GM19438 (cell line): ENCODE results near the gene CUL3.
A peak's percentile ranks its signal among the peaks of the same experiment; 100 is the strongest.
"Not testable (repeated sequence)": the region's sequence is repeated elsewhere in the genome, so short reads cannot be mapped to it uniquely, and the experiment has no call there.

ENCODE experiments used
- ATAC-seq: cut with Tn5 transposase; IDR thresholded peaks from one replicate; pipeline ENCODE4 v1.9.1; 2021; ENCODE audit warnings: low read depth; ENCODE audit not compliant: unreplicated experiment

CUL3 gene

DNA sequence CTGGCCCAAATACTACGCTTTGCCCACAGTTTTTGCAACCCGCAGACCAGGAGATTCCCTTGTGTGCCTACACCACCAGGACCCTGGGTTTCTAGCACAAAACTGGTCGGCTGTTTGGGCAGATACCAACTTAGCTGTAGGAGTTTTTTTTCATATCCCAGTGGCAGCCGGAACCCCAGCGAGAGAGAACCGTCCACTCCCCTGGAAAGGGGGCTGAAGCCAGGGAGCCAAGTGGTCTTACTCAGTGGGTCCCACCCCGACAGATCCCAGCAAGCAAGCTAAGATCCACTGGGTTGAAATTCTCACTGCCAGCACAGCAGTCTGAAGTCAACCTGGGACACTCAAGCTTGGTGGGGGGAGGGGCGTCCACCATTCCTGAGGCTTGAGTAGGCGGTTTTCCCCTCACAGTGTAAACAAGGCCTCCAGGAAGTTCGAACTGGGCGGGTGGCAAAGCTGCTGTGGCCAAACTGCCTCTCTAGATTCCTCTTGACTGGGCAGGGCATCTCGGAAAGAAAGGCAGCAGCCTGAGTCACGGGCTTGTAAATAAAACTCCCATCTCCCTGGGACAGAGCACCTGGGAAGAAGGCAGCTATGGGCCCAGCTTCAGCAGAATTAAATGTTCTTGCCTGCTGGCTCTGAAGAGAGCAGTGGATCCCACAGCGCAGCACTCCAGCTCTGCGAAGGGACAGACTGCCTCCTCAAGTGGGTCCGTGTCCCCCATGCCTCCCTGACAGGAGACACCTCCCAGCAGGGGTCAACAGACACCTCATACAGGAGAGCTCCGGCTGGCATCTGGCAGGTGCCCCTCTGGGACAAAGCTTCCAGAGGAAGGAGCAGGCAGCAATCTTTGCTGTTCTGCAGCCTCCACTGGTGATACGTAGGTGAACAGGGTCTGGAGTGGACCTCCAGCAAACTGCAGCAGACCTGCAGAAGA is 99.8 kb downstream of the CUL3 start:
- ATAC-seq: not testable (repeated sequence)

DNA sequence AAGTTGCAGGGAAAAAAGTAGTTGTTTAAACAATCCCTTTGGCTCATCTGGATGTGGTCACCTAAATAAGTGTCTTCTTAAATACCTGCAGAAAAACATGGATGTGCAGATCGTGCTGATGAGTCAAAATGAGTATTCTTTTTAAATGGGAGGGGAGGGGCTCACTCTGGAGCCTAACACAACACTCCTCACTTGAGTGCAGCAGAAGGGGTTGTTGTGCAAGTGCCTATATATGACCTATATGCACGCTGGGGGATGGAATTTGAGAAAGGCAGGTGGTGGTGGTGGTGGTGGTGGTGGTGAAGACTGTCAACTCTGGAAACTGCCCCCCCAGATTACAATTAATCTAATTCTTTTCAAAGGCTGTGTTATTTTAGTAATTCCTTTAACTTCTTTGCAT is 105.3 kb downstream of the CUL3 start:
- ATAC-seq: no peak

DNA sequence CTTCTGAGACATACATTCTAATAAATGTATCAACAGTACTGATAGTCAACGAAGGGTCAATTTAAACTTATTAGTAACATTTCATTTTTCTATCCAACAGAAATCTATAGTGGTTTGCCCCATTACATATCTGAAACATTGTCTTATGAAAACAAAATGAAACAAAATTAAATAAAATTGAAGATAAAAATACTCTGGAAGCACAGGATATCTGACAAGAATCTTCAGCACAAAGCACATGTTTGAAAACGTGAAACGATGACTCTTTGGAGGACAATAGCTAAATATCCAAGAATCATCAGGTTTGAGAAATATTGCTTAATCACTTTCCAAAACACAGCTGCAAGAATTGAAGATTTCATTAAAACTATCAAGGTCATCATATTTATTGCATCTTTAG is 112.3 kb downstream of the CUL3 start:
- ATAC-seq: no peak

DNA sequence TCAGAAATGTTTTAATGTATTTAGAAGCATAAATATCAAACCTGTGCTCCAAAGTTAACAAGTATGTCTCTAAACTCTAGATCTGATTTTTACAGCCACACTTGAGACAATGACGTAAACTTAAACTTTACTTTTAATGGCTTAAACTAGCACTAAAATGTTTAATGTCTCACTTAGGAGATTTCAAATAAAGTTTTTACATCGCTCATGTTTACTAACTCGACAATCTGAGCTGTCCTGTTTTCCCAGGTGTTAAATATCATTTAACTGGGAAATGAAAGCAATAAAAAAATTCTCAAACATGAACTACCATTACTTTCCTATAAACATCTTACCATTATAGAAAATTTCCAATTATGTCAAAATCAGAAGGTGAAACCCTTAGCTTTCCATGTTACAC is 113.0 kb downstream of the CUL3 start:
- no peak for ATAC-seq

DNA sequence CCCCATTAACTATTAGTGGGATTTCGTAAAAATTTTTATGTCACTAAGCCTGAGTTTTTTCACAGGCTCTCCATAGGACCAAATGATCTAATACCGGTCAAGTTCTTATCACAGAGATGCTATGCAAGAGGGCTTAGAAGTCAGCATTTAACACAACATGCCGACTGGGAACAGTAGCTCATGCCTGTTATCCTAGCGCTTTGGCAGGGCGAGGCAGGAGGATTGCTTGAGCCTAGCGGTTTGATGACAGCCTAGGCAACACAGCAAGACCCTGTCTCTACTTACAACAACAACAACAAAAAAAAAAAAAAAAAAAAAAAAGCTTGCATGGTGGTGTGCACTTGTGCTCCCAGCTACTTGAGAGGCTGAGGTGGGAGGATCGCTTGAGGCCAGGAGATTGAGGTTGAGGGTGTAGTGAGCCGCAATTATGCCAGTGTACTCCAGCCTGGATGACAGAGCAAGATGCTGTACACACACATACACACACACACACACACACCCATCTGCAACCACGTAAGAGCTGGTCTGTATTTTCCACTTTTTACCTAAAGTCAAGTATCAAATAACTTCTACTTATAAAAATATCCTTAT is 115.7 kb downstream of the CUL3 start:
- ATAC-seq: no peak

DNA sequence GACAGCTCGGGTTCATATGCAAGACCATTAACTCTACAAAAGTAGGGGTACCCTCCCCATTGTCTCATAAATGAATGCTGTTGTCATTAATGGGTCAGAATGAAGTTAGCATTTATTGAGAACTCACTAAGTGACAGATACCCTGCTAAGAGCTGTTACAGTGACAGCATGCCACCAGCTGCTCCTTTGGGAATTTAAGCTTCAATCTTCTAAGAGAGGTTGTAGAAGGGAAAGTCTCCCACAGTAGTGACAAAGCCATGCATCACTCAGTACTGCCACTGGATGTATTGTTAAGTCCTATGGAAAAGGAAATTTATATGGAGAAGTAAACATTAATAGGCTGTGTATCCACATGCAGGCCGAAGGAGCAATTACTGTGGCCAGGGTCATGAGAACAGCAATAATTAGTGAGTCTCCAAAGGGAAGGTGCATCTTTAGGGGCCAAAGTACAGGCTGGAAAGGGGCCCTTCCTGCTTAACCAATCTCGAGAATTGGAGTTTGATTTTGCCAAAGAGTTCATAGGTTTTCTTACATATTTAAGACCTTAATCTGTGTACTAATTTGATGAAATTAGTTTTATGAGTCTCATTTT is 118.8 kb downstream of the CUL3 start:
- no peak for ATAC-seq

DNA sequence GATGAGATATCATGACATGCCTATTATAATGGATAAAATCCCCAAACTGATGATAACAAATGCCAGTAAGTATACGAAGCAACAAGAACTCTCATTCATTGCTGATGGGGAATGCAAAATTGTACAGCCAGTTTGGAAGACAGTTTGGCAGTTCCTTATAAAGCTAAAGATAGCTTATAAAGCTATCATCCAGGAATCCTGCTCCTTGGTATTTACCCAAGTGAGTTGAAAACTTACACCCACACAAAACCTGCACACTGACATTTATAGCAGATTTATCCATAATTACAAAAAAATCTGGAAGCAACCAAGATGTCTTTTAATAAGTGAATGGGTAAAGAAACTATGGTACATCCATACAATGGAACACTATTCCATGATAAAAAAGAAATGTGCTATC is 123.8 kb downstream of the CUL3 start:
- ATAC-seq: no peak

DNA sequence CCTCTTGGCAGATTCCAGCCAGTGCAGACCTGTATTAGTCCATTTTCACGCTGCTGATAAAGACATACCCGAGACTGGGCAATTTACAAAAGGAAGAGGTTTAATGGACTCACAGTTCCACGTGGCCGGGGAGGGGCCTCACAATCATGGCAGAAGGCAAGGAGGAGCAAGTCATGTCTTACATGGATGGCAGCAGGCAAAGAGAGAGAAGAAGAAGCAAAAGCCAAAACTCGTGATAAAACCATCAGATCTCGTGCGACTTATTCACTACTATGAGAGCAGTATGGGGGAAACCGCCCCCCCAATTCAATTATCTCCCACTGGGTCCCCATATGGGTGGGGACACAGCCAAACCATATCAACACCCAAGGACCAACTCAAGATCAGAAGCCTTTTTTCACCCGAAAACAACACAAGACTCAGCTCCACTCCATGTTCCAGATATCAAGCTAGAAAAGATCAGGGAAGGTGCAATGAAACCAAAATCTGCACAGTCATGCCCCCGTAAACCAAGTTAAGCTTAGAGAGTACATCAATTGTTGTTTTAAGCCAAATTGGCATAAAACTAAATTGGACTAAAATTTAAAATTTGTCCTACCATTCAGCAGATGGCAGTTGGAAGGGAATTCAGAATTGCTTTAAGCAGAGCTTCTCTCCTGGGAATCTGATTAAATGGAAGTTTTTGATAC is 127.6 kb downstream of the CUL3 start:
- no peak for ATAC-seq

DNA sequence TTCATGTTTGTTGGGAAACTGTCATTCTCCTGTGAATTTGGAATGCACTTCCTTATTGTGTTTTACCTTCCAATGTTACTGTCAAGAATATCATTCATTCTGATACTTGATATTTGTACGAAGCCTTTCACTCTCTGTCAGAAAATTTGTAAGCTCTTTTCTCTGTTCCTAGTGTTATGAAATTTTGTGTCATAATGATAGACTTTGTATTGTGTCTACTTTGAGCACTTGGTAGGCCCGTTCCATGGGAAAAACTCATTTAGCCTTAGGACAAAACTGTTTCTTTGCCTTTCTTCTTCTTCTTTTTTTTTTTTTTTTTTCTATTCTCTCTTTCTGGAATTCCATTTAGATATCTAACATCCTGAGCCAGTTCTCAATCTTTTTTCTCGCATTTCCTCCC is 131.3 kb downstream of the CUL3 start:
- ATAC-seq: no peak

DNA sequence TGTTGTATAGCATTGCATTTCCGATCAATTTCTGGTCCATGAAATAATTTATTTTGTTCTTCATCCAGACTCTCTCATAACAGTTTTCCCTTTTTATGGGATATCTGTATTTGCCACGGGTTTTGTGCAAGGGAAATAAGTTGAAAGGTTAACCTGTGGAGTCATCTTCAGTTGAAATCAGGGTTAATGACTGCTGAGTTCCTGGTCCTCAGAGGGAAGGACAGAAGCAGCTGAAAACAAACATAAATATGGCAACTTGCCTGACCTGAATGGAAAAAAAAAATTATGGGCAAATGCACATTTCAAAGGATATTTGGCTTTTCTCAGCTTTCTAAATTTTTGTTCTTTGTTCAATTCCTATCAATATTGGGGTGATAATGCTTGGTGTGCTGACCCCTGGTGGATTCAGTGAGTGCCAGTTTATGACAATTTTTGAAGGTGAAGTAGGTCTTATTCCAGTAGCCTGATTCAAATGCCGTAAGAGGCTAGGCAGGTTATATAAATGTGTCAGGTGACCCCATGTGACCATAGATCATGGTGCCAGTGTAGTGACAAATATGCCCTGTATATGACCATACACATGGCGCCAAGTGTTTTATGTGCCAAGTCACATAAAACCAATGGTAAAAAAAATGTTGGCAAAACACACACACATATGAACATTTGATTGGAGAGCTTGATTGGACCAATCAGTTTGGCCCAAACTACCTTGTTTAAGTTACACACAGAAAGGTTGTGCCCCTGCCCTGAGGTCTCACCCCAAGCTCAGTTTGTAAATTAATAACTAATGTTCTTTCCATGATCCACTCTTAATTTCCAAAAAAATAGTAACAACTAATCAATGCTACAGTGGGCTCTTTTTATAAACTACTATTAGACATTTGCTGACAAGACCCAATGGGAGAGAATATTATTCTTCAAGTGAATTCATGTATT is 135.7 kb downstream of the CUL3 start:
- ATAC-seq: no peak

DNA sequence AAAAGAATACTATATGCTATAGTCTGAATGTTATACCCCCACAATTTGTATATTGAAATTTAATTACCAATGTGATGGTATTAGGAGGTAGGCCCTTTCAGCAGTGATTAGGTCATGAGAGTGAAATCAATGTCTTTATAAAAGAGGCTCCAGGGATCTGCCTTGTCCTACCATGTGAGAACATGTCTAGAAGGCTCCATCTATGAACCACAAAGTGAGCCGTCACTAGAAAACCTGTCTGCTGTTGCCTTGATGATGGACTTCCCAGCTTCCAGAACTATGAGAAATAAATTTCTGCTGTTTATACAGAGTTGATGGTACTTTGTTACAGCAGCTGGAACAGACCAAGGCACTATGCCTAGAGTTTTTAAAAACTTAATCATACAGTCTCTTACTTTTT is 136.9 kb downstream of the CUL3 start:
- no peak for ATAC-seq

DNA sequence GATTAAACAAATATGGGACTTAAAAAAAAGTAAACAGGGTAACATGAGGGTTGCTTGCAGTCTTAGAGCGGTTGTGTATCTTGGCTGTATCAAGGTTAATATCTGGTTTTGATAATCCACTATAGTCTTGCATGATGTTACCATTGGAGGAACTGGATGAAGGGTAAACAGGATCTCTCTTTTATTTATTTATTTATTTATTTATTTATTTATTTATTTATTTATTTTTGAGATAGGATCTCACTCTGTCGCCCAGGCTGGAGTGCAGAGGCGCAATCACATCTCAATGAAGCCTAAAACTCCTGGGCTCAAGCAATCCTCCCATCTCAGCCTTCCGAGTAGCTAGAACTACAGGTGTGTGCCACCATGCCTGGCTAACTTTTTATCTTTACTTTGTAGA is 140.4 kb downstream of the CUL3 start:
- no peak for ATAC-seq

DNA sequence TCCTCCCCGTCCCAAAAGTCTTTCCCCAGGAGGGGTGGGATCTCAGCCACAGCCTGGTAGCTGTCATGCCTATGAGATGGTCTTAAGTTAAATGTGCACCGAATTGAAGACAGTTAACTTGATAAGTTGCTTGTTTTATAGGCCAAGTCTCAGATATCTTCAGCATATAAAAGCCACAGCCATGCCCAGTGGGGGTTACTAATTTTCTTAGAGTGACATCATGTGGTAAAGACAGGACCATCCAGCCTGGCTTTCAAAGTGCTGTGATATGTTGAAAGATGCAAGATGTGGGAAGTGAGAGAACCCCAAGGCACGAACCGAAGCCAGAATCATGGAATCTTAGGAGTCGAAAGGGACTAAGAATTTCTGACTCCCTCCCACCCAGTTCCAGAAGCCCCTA is 141.1 kb downstream of the CUL3 start:
- no peak for ATAC-seq

DNA sequence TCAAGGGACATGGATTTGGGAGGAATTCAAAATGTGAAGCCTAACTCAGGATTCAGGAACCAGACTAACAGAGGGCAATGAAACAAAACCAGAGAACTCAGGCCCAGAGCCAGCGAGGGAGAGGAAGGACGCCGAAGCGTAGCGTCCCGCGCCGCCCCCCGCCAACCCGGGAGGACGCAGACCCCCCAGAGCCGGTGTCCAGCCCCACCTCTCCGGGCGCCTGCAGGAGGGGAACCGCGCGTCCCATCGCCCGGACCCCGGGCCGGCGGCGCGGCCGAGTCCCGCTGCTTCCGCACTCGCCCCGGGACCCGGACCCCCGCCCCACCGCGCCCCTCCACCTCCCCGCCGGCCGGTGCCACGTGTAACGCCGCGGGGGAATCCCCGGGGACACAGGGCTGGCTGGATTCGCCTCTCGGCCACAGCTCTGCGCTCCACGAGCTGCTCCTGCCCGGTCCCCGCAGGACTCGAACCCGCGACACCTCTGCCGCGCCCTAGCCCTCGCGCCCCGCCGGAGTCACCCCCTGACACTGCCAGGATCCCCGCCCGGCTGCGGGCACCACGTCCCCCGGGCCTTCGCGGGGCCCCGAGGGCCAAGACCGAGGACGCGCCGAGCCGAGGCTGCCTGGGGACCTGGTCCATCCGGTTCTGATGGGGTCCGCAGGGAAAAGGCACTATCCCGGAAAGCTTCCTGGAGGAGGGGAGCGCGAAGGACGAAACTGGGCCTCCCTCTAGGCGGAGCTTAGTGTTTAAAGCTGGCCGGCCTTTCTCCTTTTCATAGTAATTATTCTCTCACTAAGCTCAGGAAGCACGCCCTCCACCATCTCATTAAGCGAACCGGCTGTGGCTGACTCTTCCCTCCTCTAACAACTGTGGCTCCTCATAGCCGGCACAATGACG is 142.8 kb downstream of the CUL3 start:
- ATAC-seq: peak; percentile 69

DNA sequence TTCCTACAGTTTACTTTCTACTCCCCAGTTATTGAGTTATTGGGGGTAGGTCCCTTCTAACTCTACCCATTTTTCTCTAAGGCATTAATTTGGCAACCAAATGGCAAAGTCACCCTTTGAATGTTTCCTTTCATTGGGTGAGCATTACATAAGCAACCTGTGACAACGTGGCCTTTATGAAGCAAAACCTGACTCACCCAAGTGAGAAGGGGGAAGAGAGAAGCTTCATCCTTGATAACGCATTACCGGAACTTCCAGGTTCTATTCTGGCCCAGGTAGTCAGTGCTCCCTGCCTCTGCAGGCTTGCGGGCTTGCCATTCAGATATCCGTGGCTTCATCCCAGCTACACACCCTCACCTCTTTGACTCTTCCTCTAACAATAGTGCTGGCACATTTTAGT is 144.2 kb downstream of the CUL3 start:
- no peak for ATAC-seq

DNA sequence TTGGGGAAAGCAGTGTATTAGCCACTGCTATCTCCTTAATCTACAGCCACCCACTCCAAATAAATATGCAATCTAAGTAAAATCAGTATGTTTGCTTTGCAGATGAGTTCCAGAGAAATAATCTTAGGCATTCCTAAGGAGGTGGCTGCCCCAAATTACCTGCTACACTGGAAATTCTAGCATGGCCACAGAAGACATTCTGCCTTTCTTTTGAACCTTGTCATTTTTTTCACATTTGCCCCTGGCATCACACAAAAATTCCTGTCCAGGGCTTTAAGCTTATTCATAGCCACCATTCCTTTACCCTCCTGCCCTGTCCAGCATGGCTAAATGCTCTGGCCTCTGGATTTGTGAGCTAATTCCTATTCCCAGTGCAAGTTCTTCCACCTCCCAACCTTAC is 146.4 kb downstream of the CUL3 start:
- no peak for ATAC-seq

DNA sequence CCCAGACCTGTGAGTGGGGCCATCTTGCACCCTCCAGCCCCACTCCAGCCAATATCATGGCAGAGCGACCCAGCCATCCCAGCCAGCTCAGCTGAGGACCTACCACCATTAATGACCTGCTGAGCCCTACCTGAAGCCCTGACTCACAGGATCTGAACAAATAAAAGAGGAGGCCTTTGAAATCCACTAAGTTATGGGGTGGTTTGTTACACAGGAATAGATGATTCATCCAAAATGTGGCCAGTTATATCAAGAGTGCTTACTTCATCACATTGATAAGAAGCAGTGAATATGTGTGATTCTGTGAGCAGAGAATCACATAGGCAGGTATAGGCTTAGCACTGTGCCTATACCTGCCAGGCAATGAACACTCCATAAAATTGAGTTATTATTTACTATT is 148.5 kb downstream of the CUL3 start:
- ATAC-seq: no peak

DNA sequence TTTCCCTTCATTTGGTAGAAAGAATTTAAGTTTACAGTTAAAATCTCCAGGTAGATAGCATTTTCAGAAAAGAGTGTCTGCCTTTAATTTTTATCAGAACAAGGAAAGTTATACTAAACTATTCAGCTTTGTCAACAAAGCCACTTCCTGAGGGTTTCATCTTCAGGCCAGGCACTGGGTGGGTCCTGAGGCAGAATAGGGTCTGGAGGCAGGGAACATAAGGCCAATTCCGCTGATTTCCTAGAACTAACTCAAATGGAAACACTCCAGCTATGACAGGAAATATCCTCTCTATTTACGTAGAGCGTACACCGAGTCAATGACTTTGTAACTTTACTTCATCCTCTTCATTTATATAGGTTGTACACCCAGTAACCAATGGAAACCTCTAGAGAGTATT is 150.5 kb downstream of the CUL3 start:
- no peak for ATAC-seq

DNA sequence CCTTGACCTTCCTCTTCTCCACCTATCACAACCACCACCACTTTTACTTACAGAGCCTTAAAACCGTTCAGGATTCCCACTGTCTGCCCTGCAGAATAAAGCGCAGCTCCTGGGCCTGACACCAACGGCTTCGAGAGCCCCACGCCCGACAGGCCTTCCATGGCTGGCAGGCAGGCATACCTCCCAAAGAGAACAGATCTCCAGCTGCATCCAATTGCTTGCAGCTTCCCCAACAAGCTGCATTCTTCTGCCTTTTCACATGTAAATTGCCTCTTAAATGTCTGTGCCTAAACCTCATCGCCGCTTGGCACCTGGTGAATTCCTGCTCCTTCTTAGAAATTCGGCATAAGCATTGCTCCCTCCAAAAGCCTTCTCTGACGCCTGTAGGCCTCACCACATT is 151.7 kb downstream of the CUL3 start:
- ATAC-seq: no peak
